IPS-18c (cell line): ENCODE data around the gene SCRN1.

ENCODE experiments used
- H3K4me3 ChIP-seq: 2 replicates; pipeline ENCODE4 v1.7.0; 2013; ENCODE audit warnings: low read depth, mild to moderate bottlenecking, low read length, moderate library complexity; ENCODE audit not compliant: insufficient read depth
- H3K9me3 ChIP-seq: one replicate; pipeline ENCODE4 v1.6.1; 2013; ENCODE audit warnings: mild to moderate bottlenecking, low read length, moderate library complexity; ENCODE audit not compliant: control insufficient read depth, insufficient read depth

Gene SCRN1

DNA sequence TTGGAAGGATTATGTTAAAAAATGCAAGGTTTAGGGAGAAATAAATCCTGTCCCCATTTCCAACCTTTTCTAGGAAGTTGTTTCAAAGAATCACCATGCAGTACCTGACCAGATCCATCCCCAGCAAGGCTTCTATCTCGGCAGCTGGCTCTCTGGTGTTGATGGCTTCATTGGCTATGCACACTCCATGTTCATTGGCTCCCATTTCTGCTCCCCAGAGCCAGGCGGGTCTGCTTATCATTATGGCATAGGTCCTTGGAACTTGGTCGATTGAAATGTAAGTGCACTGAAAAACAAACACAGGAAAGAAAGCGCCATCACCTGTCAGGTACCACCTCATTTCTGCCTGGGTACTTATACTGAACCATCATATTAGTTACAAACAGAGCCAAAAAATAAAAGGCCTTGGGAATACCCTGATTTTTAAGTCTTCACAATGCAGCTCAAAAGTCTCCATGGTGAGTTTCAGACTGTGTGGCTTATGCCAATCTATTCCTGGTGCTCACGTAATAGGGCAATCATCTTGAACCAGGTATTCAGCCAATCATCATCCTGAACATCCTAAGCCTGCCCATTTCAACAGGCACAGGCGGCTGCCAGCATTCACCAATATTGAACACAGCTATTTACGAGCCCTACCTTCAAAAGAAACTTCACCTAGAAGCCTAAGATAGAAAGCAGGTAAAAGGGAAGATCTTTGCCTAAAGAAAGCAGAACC lies 34.4 kb downstream of the SCRN1 start:
- no peaks in the 10 kb centered on the region for H3K9me3 ChIP-seq
- H3K4me3 ChIP-seq = no peak overlapping the region

DNA sequence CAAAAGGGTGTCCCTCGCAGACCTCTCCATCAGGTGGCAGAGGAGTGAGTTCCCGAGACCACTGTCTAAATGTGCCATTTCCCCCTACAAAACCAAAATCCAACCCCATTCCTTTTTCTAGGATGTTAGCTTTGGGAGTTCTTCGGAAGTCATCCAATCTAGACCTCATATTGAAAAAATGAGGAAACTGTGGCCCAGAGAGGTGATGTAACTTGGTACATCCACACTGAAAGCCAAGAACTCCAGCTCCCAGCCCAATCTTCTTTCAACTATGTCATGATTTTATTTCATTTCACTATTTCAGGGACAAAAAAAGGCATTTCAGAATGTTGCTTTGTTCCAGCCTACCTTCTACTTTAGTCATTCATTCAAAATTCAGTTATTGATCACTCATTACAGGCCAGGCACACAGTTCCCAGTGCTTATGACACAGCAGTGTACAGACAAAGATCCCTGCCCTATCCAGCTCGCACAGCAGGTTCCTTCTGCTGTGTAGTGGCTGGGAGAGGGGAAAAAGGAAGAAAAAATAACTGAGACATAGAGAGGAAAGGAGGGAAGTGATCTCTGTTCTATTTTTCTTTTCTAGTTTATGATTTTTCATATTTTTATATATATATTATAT lies 35.8 kb downstream of the SCRN1 start:
- Histone ChIP-seq H3K9me3 (no peaks in the 10 kb centered on the region), H3K4me3 (no peak overlapping the region)

DNA sequence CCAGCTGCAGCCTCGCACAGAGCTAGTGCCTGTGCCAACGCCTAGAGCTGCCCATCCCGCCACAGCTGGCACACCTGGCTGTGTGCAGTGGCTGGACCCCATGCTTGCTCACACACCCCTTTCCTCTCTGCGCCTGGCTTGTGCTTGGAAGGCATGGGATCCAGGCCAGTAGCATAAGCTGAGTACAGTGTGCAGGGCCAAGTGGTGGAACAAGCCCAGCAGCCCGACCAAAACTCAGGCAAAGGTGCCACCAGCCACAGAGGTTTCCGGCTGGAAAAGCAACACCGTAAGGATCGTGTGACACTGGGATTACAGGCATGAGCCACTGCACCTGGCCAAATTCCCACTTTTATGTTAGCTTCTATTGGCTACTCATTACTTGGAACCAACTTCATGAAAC lies 38.4 kb downstream of the SCRN1 start:
- Histone ChIP-seq H3K4me3 (no peak overlapping the region), H3K9me3 (peaks cover 2% of the 10 kb centered on the region)

GRCh38 chr7:29950480-29950879 lies 39.1 kb downstream of the SCRN1 start:
- Histone ChIP-seq H3K9me3 (peaks cover 2% of the 10 kb centered on the region), H3K4me3 (no peak overlapping the region)

- Histone ChIP-seq H3K9me3 (peaks cover 2% of the 10 kb centered on the region), H3K4me3 (no peak overlapping the region)
Observed at GRCh38 chr7:29948587-29948986, 41.0 kb downstream of the SCRN1 start.

GRCh38 chr7:29946428-29947186 lies 43.0 kb downstream of the SCRN1 start:
- no peak overlapping the region for H3K4me3 ChIP-seq
- H3K9me3 ChIP-seq = peaks cover 2% of the 10 kb centered on the region

GRCh38 chr7:29945259-29945809 lies 44.3 kb downstream of the SCRN1 start:
- Histone ChIP-seq H3K9me3 (peaks cover 2% of the 10 kb centered on the region), H3K4me3 (no peak overlapping the region)

GRCh38 chr7:29940199-29940598 lies 49.4 kb downstream of the SCRN1 start:
- Histone ChIP-seq H3K4me3 (no peak overlapping the region), H3K9me3 (peaks cover 4% of the 10 kb centered on the region)

DNA sequence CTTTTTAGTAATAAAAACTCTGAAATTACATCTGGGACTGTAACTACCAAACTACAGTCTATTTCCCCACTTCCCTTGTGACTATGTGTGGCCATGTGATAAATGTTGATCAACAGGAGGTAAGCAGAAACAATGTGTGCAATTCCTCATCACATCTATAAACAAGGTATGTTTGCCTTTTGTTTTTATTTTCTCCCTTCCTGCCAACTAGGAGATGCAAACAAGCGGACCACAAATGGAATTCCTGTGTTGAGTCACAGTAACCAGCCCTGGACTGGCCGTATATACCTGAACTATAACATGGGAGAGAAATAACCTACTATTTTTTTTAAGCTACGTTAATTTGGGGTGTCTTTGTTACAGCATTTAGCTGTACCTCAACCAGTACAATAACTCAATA lies 52.5 kb downstream of the SCRN1 start:
- peaks cover 4% of the 10 kb centered on the region for H3K9me3 ChIP-seq

GRCh38 chr7:29935111-29935510 lies 54.5 kb downstream of the SCRN1 start:
- no peak overlapping the region for H3K4me3 ChIP-seq
- H3K9me3 ChIP-seq = peaks cover 4% of the 10 kb centered on the region

More for the DNA sequence above, 52.5 kb downstream of the SCRN1 start:
- H3K4me3 ChIP-seq = no peak overlapping the region

GRCh38 chr7:29929018-29929807 lies 60.4 kb downstream of the SCRN1 start:
- no peak overlapping the region for H3K4me3 ChIP-seq
- no peaks in the 10 kb centered on the region for H3K9me3 ChIP-seq

DNA sequence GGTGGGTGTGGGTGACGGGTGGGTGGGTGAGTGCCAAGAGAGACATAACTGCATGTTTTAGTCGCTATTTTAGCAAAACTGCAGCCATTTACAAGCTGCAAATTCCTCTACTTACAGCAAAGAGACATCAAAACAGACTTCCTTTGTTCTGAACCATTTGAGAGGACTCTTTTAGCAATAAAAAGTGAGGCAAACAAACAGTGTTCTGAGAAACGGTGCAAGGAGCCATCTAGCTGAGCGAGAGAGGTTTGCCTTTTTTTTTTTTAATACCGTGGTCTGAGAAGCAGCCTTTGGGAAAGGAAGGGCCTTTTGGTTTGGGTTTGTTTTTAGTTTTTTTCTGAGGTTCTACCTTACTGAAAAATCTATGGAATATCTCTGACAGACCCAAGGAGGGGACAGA lies 62.9 kb downstream of the SCRN1 start:
- no peaks in the 10 kb centered on the region for H3K9me3 ChIP-seq
- no peak overlapping the region for H3K4me3 ChIP-seq

- H3K4me3 ChIP-seq = no peak overlapping the region
Observed at GRCh38 chr7:29926216-29926615, 63.4 kb downstream of the SCRN1 start.

GRCh38 chr7:29924684-29925083 lies 64.9 kb downstream of the SCRN1 start:
- Histone ChIP-seq H3K4me3 (no peak overlapping the region), H3K9me3 (no peaks in the 10 kb centered on the region)

More at GRCh38 chr7:29926216-29926615, 63.4 kb downstream of the SCRN1 start:
- H3K9me3 ChIP-seq = no peaks in the 10 kb centered on the region

DNA sequence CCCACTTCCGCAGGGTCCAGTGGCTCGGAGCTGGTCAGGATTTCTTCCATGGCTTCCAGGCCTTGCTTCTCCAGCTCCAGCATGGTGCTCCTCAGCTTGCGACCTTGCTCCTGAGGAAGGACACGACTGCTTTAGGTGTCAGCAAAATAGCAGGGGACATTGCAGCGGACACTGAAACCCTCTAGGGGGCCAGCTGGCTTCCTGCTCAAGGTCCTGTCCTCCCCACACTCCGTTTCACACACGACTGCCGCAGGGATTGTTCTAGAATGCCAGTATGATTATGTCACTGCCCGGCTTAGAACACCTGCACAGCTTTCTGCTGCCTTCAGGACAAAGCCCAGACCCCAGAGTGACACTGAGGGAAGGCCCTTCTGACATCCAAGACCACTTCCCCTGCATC lies 65.6 kb downstream of the SCRN1 start:
- Histone ChIP-seq H3K4me3 (no peak overlapping the region), H3K9me3 (no peaks in the 10 kb centered on the region)

DNA sequence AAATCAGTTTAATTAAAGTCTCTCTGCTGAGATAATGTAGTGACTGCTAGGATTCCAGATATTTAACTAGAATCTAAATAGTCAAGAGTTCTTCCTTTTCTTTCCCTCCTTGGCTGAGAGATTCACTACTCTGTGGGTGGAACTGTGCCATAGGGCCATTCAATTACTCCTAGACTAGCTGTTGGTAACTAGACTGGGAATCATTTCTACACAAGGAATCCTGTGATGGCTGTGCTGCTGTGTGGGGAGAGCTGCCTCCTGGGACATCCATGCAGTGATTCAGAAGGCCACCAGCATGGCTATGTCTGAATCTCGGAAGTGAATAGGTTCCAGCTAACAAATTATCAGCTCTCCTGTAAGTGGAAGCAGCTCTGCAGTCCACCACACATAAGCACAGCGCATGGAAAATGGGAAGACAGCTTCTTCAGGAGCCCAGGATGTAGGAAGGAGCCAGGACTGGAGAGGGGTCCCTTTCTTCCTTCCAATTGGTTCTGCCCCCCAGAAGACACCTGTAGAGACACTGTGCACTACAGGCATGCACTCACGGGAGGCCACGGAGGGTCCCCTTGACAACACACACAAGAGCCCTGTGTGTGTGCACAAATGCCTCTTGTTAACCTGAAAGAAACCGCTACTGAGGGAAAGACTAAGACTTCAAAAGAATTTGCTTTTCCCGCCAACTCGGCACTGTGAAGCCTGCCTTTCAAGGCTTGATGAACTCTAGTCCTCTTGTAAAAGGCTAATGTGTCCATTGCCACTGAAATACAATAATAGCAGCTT lies 66.5 kb downstream of the SCRN1 start:
- H3K9me3 ChIP-seq = no peaks in the 10 kb centered on the region
- H3K4me3 ChIP-seq = no peak overlapping the region
